ENCODE results near the gene IFT122.
"Not testable (repeated sequence)": the region's sequence is repeated elsewhere in the genome, so short reads cannot be mapped to it uniquely, and the experiment has no call there.

Gene IFT122

DNA sequence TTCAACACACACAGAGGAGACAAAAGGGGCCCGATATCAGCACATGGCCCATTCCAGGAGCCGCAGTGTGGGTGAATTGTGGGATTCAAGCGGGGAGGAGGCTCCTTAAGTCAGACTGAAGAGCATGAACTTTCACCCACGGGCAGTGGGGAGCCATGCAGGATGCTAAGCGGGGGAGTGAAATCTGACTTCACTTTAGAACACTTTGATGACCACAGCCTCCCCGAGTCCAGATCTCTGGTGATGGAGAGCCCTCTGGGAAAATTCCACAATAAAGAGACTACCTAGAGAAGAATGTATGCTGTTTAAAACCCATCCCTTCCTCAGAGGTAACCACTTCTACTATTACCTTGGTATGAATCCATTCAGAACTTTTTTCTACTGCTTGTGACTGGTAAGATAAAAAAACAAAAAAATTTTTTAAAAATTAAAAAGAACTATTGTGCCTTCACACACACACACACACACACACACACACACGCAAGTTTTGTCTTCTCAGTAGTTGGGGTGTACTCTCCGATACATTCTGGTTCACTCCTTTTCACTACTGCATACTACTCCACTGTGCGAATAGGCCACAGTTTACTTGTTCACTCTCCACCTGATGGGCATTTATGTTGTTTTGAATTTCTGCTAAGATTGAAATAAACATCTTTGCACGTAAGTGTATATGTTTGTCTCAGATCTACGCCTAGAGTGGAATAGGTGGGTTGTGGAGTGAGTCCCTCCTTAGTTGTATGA, 100.9 kb downstream of the IFT122 start:
- DNase-seq (ENCODE audit: low read depth in 2 of 2): no peak

DNA sequence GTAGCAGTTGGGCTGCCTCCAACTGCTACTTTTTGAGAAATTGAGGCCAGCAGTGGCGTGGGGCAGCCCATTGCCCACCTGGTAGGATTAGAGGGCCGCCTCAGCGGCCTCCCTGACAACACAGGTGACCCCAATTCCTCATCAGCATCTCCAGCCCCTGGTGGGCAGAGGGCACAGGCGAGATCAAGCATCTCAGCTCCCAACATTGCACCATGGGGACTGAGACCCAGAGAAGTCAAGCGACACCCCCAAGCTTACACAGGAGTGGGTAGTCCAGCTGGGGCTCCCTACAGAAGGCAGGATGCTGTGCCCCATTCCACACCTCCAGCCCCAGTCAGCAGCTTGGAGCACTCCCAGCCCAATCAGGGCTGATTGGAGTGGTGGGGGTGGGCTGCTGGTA, 102.7 kb downstream of the IFT122 start:
- no peak for DNase-seq (ENCODE audit: low read depth in 2 of 2)

DNA sequence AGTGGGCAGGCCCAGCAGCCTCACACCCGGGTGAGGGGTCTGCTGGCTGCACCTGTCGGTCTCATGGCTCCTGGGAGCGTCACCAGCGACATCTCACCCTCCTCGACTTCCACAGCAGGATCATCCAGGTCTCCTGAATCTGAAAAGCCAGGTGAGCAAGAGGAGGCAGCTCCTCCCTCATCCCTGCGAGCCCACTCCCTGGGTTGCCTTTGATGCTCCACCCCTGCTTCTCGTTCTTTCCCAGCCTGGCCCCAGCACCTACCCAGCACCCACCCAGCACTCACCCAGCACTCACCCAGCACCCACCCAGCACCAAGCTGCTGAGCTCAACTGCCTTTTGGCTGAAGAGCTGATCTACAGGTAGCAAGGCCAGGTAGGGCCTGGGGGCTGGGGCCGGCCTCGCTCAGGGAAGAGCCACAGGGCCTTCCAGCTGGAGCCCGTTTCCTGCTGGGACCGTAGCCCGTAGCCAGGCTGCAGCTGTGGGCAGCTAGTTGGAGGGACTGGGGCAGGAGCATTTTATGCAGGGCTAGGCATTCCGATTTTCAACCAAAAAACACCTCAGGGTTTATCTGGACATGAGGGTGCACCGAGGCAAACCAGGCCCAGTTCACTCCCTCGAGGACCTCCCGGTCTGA, 103.2 kb downstream of the IFT122 start, which contains the start of gene H1-8:
TSS of gene H1-8 (plus strand) at position 20 of the 635 bp plus-strand sequence. CDS start at position 64, 44 bp downstream.
- no peak for DNase-seq (ENCODE audit: low read depth in 2 of 2)

DNA sequence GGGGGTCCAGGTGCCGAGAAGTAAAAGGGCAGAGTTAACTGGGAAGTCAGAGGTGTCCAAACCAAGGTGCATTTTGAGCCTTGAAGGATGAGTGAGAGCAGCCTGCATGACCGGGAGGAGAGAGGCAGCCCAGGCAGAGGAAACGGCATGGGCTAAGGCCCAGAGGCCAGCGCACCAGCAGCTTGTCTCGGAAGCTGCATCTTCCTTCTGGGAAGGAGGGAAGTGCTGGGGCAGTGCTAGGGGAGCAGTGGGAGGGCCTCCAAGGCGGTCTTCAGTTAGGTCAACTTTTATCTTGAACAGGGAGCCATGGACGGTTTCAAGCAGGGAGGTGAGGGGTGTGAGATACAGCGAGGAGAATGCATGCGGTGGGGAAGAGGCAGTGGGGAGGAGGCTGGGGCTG, 104.0 kb downstream of the IFT122 start:
- no peak for DNase-seq (ENCODE audit: low read depth in 2 of 2)

DNA sequence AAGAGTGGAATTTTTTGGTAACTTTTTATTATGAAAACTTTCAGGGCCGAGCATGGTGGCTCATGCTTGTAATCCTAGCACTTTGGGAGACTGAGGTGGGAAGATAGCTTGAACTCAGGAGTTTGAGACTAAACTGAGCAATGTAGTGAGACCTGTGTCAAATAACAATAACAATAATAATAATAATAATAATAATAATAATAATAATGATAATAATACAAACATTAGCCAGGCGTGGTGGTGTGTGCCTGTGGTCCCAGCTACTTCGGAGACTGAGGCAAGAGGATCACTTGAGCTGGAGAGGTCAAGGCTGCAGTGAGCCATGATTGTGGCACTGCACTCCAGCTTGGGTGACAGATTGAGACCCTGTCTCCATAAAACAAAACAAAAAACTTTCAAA, 105.9 kb downstream of the IFT122 start:
- DNase-seq (ENCODE audit: low read depth in 2 of 2): not testable (repeated sequence)

DNA sequence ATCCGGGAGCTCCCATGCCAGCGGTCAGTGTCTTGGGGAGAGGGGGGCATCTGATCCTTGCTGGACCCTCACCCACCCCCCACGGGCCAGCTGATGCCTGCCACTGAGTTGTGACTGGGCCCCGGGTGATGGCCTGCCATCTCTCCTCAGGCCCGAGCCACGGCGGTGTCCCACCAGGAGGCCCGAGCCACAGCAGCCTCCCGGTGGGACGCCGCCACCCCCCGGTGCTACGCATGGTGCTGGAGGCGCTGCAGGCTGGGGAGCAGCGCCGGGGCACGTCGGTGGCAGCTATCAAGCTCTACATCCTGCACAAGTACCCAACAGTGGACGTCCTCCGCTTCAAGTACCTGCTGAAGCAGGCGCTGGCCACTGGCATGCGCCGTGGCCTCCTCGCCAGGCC, 107.2 kb downstream of the IFT122 start:
- no peak for DNase-seq (ENCODE audit: low read depth in 2 of 2)

DNA sequence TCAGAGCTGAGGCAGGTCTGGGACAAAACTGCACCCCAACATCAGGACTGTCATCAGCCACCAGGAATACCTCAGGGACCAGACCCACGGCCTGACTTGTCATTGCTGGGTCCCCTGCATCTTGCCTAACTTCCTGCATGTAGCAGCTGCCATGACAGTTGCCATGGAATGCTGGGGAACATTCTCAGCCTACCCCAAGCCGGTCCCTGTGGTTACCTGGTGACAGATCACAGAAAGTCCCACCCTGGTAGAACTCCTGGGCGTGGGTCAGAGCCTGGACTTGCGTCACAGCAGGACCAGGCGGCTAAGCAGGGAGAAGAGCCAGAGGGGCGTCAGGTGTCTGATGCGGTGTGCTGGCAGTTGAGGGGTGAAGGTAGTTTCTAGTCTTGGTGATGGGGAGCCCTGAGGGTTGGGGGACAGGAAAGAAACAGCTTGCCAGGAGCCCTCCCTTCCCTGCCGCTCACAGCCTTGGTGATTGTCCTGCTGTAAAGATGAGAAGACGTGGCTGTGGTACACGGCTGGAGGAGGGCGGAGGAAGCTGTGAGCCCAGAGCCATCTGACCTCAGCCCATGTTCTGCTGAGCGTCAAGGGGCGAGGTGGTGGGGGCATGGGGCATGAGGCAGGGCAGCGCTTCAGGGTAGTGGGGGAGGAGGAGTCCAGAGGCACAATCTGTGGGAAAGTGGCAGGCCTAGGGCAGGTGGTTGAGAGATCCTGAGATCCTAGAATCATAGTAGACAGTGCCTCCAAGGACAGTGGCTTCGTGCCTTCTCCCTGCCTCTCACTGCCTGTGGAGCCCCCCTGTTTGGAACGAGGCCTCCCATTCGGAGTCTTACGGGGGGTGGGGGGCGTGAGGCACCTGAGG, 108.3 kb downstream of the IFT122 start:
- no peak for DNase-seq (ENCODE audit: low read depth in 2 of 2)

DNA sequence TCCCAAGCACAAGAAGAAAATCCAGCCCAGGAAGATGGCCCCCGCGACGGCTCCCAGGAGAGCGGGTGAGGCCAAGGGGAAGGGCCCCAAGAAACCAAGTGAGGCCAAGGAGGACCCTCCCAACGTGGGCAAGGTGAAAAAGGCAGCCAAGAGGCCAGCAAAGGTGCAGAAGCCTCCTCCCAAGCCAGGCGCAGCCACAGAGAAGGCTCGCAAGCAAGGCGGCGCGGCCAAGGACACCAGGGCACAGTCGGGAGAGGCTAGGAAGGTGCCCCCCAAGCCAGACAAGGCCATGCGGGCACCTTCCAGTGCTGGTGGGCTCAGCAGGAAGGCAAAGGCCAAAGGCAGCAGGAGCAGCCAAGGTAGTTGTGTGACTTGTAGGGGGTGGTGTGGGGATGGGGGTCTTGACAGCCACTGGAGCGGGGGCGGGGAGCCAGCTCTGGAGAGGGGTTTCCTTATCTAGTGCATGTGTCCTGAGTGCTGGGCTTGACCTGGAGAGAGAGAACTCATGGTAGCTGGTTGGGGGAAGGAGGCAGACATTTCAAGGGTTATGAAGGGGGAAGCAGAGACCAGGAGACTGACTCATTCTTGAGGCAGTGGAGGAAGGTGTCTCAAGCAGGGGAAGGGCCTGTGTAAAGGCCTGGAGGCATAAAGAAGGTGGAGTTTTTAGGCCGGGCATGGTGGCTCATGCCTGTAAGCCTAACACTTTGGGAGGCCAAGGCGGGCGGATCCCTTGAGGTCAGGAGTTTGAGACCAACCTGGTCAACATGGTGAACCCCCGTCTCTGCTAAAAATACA, 109.2 kb downstream of the IFT122 start:
- DNase-seq (ENCODE audit: low read depth in 2 of 2): no peak

DNA sequence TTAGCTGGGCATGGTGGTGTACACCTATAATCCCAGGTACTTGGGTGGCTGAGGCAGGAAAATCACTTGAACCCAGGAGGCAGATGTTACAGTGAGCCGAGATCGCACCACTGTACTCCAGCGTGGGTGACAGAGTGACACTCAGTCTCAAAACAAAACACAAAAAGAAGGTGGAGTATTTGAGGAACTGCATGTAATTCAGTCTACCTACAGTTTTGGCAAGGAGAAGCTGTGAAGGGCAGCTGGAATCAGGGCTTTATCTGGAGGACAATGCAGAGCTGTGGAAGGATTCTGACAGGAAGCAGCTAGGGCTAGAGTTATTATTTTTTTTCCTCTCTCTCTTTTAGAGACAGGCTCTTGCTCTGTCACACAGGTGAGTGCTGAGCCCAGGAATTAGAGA, 109.8 kb downstream of the IFT122 start:
- no peak for DNase-seq (ENCODE audit: low read depth in 2 of 2)

DNA sequence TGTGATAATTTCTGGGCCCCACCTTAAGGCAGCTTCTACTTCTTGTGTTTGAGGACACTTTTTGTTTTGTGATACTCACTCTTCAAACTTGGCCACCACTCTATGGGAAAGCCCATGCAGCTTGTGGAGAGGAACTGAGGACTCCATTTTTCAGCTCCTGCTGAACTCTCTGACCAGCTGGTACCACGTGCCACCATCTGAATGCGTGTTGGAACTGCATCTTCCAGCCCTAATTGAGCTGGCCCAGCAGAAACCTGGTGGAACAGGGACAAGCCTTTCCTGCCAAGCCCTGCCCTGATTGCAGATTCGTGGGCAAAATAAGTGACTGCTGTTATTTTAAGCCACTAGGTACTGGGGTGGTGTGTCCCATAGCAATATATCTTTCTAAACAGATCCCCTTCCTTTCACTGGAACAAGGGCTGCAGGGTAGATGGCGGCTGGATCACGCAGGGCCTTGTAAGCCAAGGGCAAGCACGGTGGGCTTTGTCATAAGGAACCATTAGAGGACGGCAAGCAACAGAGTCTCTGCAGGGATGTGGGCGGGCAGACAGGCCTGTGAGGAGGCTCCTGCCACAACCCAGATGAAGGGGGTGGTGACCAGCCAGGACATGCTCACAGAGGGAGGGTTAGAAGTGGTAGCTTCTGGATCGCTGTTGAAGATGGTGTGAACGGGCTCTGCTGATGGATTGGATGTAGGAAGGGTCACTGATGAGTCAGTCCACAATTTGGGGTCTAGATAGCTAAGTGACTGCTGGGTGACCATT, 112.4 kb downstream of the IFT122 start:
- no peak for DNase-seq (ENCODE audit: low read depth in 2 of 2)

DNA sequence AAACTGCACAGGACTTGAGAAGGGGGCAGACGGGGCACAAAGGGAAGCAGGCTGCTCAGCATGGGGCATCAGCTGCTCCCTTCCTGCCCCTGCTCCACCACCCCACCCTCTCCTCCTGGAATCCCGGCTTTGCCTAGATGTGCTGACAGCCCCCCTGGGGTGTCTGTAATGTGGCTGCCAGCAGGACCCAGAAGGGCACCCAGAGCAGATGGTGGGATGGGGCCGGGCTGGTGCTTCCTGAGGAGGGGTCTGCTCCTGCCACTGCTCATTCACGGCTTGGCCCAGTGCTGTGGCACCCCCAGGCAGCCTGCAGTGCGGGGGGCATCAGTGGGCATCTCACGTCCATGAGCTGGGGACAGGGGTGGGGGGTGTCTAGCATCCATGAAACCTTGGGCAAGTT, 113.1 kb downstream of the IFT122 start:
- no peak for DNase-seq (ENCODE audit: low read depth in 2 of 2)

DNA sequence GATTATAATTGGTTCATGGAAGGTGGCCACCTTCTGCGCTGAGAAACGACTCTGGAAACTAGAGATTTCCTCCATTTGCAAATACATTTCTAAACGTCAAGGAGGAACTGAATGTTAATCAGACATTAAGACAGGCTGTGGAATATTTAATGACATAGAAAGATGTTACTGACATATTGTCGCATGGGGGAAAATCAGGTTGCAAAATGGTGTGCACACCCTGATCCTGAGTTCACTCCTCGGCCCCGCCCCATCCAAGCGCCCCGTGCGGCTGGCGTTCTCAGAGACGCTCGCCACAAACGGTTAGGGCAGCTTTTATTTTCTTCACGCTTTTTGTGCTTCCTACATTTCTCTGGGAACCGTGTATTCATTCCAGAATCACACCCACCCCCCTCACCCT, 113.7 kb downstream of the IFT122 start:
- no peak for DNase-seq (ENCODE audit: low read depth in 2 of 2)

DNA sequence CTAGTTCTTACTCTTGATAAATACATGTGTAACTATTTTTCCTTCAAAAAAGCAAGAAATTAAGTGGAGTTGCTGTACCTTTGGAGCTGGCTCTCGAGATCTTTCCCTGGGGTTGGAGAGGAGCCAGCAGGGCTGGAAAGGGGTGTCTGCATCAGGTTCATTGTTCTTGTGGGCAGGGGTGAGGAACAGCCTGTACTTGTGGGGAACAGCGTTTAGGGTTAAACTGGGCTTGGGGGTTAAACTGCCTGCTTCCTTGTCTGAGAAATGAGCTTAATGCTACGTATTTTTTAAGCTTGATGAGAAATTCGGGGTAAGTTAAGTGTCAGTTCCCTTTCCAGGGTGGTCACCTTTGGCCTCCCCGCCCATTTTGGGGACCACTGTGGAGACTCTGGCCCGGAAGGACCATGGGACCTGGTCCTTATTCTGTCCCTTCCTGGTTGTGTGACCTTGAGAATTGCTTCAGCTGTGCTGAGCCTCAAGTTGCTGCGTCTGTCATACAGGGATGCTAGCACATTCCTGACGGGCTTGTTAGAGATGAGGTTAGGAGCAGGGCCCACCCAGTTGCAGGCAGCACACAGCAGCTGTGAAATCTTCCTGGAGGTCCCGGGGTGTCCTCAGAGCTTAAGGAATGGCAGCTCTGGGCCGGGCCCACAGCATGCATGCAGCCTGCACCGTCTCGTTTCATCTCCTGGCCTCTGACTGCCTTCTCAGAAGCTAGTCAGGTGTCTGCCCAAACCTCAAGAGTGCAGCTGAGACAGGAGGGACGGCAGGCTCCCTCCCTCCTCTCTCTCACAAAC, 114.5 kb downstream of the IFT122 start:
- no peak for DNase-seq (ENCODE audit: low read depth in 2 of 2)

DNA sequence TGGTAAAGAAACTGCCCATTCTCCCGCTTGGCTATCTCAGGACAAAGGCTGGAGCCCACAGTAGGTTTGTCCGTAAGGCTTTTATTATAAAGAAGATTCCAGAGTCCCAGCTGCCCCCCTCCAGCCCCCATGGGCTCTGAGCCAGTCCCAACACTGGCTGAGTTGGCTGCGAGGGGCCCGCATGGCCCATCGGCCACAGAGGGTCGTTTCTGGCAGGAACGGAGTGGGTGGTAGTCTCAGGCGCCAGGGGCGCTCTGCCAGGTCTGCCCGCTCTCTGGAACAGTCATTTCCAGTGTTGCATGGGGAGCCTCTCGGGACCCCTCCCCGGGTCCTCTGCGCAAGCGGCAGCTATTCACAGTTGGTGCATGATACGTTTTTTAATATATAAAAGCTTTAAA, 115.1 kb downstream of the IFT122 start:
- no peak for DNase-seq (ENCODE audit: low read depth in 2 of 2)

DNA sequence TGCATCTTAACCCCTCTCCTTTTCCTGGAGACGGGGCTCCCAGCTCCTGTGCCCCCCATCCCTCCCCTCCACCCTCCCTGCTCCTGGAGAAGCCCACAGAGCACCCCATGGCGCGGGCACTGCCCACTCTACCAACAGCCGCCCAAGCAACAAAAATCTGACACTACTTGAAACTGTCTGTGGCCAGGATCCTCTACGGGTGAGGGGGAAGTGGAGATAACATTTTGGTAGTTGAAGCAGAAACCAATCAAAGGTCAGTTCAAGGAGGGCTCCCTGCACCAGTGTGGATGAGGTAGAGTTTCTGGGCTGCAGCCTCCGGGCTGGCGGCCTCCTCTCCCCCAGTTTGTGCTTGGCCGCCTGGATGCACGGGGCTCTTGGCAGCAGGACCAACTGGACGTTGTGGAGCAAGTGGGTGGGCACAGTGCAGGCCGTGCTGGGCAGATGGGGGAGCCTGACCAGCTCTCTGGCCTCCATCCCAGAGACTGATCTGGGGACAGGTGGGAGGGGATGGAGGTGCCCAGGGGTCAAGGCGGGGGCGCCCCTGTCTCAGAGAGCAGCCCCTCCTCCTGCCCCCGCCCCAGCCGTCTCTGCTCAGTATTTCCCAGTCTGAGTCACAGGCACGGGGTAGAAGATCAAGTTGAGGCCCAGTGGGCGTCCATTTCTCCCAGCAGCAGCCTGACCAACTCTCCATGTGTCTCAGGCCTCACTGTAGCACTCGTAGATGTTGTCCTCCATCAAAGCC, 115.8 kb downstream of the IFT122 start:
- DNase-seq (ENCODE audit: low read depth in 2 of 2): no peak

DNA sequence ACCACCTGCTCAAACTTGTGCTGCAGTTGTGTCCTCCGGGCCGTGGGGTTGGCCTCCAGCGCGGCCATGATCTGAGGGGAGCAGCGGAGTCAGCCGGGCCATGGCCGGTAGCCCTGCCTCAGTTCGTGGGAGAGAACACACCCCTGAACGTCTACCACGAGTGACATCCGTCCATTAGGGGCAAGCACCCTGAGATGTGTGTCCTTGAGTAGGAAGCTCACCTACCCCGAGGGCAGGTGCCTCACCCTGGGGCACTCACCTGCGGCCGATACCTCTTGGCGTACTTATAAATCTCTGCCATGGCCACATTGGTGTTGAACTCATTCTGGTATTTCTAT, 116.3 kb downstream of the IFT122 start:
- no peak for DNase-seq (ENCODE audit: low read depth in 2 of 2)

DNA sequence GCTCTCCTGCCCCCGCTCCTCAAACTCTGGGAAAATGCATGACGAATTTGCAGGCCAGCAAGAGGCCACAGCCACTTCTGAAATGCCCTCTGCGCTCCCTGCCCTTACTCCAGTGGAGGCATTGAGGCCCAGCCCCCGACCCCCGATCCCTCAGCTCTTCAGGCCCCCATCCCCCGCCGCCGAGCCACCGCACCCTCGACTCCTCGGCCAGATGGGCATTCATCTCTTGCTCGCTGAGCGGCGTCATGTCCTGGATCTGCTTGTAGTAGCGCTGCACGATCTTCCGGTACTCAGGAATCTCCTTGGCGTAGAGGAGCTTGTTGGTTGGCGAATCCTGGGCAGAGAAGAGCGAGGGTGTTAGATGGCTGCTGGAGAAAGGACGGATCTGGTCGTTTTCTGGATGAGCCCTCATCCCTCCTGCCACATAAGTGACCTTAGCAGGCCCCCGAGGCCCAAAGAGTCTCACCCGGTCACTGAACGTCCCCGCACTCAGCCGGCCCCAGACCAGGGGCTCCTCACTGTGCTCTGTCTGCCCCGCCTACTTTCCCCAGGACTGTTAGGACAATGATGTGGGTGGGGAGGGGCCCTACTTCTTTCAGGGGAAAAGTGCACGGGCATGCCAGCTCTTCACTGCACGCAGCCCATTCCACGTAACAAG, 117.0 kb downstream of the IFT122 start:
- no peak for DNase-seq (ENCODE audit: low read depth in 2 of 2)

DNA sequence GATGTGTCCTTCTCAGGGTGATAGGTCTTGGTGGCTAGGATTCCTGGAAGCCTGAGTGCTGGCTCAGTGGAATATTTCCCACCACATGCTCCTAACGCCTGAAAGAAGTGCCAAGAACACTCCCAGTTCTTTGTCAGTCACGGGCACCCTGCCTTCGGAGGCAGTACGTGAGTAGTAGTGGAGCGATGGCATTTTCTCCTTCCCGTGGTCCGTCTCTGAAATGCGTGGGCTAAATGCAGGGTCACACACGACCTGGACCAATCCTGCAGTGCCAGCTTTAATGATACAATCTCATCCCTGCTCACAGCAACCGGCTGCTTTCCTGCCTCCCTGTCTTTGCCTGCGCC, 117.5 kb downstream of the IFT122 start:
- no peak for DNase-seq (ENCODE audit: low read depth in 2 of 2)

DNA sequence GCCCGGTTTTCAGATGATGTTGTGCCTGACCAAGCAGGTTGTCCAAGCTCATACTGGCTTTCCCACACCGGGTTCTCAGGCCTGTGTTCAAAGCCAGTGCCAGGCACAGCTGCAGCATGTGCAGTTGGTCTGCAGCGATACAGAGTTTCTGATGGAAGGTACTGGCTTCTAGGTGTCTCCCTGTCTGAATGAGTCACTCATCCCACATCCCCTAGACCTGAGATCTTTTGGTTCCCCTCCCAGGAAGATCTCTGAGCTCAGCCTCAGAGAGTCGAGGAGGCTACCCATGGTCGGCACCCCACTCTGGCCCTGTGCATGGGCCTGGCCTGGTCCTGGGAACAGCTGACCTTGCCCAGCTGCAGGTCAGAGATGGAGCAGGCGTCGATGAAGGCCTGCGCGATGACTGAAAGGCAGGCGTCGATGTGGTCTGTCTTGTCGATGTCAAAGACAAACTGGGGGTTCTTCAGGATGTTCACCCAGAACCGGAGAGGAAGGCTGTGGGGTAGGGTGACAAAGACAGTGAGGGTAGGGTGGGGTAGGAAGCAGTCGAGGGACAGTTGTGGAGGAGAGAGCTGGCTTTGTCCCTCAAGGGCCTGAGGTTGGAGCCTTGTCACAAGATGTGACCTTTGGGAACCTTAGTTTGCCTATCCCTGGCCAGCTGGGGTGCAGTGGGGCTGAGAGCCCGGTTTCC, 118.2 kb downstream of the IFT122 start:
- no peak for DNase-seq (ENCODE audit: low read depth in 2 of 2)
